NCI-H510A treated with DMSO at 0.1 percent for 48 hours (cell line): ENCODE measurements around the gene SH3BGRL2.
"Not testable (repeated sequence)": the region's sequence is repeated elsewhere in the genome, so short reads cannot be mapped to it uniquely, and the experiment has no call there.

Experiments
- DNase-seq: peaks from one replicate; lab custom pipeline; 2025; lab: John Stamatoyannopoulos, UW

The SH3BGRL2 gene

GRCh38 chr6:79745282-79745681 lies 114.2 kb downstream of the SH3BGRL2 start:
- DNase-seq, result not testable (repeated sequence)

DNA sequence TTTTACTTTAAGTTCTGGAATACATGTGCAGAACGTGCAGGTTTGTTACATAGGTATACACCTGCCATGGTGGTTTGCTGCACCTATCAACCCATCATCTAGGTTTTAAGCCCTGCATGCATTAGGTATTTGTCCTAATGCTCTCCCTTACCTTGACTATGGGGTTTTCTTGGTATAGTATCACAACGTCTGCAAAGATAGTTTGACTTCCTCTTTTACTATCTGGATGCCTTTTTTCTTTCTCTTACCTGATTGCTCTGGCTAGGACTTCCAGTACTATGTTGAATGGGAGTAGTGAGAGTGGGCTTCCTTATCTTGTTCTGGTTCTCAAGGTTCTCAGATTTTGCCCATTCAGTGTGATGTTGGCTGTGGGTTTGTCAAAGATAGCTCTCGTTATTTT lies 115.2 kb downstream of the SH3BGRL2 start:
- DNase-seq, result not testable (repeated sequence)

DNA sequence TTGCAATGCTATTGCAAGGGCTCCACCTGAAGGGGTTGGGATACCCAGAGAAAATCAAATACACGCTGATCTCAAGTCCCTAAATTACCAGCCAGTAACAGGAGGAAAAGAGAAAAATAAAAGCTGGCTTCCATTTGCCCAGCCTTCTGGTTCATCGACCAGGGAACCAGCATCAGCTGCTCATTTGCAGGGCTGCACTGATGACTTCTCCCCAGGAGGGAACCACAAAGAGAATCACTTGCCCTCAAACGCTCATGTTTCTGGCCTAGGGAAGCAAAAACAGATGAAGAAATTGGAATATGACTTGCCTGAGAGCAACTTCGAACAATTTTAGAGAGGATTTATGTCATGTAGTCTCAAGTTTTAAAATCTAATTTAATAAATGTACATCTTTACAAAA lies 119.7 kb downstream of the SH3BGRL2 start:
- DNase-seq, result no peak
